HepG2 (cell line): Measurements from ENCODE around the gene KCTD19. TPM values are rescaled to one million over a fixed set of nuclear protein-coding genes. Genes with fewer than 3 reads are reported as not detected.
"Not testable (repeated sequence)": the region's sequence is repeated elsewhere in the genome, so short reads cannot be mapped to it uniquely, and the experiment has no call there.

ENCODE experiments used
- ATAC-seq: fragments of 200-7000 bp; cut with Tn5 transposase; 3 replicates; pipeline ENCODE4 v1.9.1; 2020; ENCODE audit warnings: mild to moderate bottlenecking, moderate library complexity
- BruUV-seq: library from RNA; stranded (reverse); fragments of 400-500 nt; replicated peaks from 2 replicates; lab custom pipeline; 2021; lab: Mats Ljungman, UMichigan
- CTCF ChIA-PET: fragments of 300-600 bp; formaldehyde crosslinking; extraction: SDS; loops from one replicate; lab custom pipeline; 2021; ENCODE audit warnings: low total read pairs, inconsistent platforms, low intra/inter-chr PET ratio; lab: Yijun Ruan, JAX
- POLR2A ChIA-PET: fragments of 350-600 bp; sonication (Branson Sonifier 250); formaldehyde crosslinking; loops from one replicate; lab custom pipeline; 2020; ENCODE audit warnings: antibody characterized with exemption, inconsistent platforms; lab: Yijun Ruan, JAX
- DNase-seq: peaks from one replicate; pipeline ENCODE4 v3.0.0-alpha.2; 2015; ENCODE audit warnings: low spot score
- FAIRE-seq: peaks from 3 replicates; lab custom pipeline; 2011; peaks lifted over from hg19 to GRCh38; lab: Jason Lieb, UNC
- H2AFZ ChIP-seq: one replicate; pipeline ENCODE4 v1.6.1; 2011; ENCODE audit warnings: low read length, inconsistent platforms
- H3K27ac ChIP-seq: fragments of 300-600 bp; 3 replicates; pipeline ENCODE4 v1.8.0; 2011; ENCODE audit warnings: mixed run types, mild to moderate bottlenecking, mixed read lengths, low read length, inconsistent platforms; ENCODE audit not compliant: insufficient read depth; ENCODE audit errors: extremely low read length
- H3K27me3 ChIP-seq, 2 experiments: fragments of 200-600 bp in 1 of 2; 2 replicates in 1 of 2; 3 replicates in 1 of 2; pipeline versions ENCODE4 v1.6.0 to v1.8.0; 2011; ENCODE audit warnings: low read length in 2 of 2, mild to moderate bottlenecking in 2 of 2, moderate library complexity in 2 of 2, inconsistent platforms in 1 of 2; ENCODE audit not compliant: insufficient read depth in 2 of 2, control insufficient read depth in 1 of 2
- H3K36me3 ChIP-seq, 2 experiments: fragments of 200-600 bp in 1 of 2; replicated peaks in 1 of 2; 2 replicates in 1 of 2; 3 replicates in 1 of 2; pipeline versions ENCODE4 v1.5.1 to v1.8.0; 2011; ENCODE audit warnings: low read length in 2 of 2, inconsistent platforms in 1 of 2; ENCODE audit not compliant: insufficient read depth in 2 of 2, control insufficient read depth in 1 of 2
- H3K4me1 ChIP-seq: 2 replicates; pipeline ENCODE4 v1.5.1; 2012; ENCODE audit warnings: low read length, inconsistent platforms; ENCODE audit not compliant: insufficient read depth
- H3K4me2 ChIP-seq: 2 replicates; pipeline ENCODE4 v1.6.0; 2011; ENCODE audit warnings: low read depth, low read length, inconsistent platforms
- H3K4me3 ChIP-seq, 3 experiments: fragments of 200-600 bp in 1 of 3; sonication (generic), shearing (Covaris generic) in 1 of 3; replicated peaks in 1 of 3; 2 replicates each; pipeline ENCODE4 v1.5.1; 2011 to 2016; ENCODE audit warnings: low read length in 3 of 3, inconsistent platforms in 2 of 3, low read depth in 2 of 3, mild to moderate bottlenecking in 2 of 3, control low read depth in 1 of 3, mixed read lengths in 1 of 3; ENCODE audit not compliant: insufficient read depth in 1 of 3
- H3K79me2 ChIP-seq: one replicate; pipeline ENCODE4 v1.6.1; 2011; ENCODE audit warnings: low read length, inconsistent platforms; ENCODE audit not compliant: insufficient read depth
- H3K9ac ChIP-seq: 2 replicates; pipeline ENCODE4 v1.6.0; 2011; ENCODE audit warnings: mild to moderate bottlenecking, low read depth, low read length, inconsistent platforms; ENCODE audit not compliant: insufficient read depth
- H3K9me3 ChIP-seq: 2 replicates; pipeline ENCODE4 v1.5.1; 2012; ENCODE audit warnings: mild to moderate bottlenecking, low read length
- H4K20me1 ChIP-seq: 2 replicates; pipeline ENCODE4 v1.6.0; 2011; ENCODE audit warnings: inconsistent platforms, mild to moderate bottlenecking, low read length, moderate library complexity; ENCODE audit not compliant: insufficient read depth
- BCL6 ChIP-seq: IDR thresholded peaks from 2 replicates; pipeline ENCODE4 v1.6.1; 2016; ENCODE audit warnings: missing genetic modification reagents, missing compliant biosample characterization
- CEBPG ChIP-seq: IDR thresholded peaks from 2 replicates; pipeline ENCODE4 v1.6.1; 2016
- EP300 ChIP-seq, 3 experiments: sonication (generic) in 1 of 3; formaldehyde crosslinking in 1 of 3; IDR thresholded peaks; 2 replicates each; pipeline versions ENCODE4 v1.5.1 to v1.6.1; 2011 to 2020; ENCODE audit warnings: low read depth in 2 of 3, low read length in 2 of 3, borderline replicate concordance in 1 of 3, improper control_type of control experiment in 1 of 3, mild to moderate bottlenecking in 1 of 3, missing genetic modification reagents in 1 of 3, moderate library complexity in 1 of 3
- GFI1 ChIP-seq: sonication (generic); formaldehyde crosslinking; IDR thresholded peaks from 2 replicates; pipeline ENCODE4 v1.5.0; 2020; ENCODE audit warnings: missing genetic modification reagents, mild to moderate bottlenecking, borderline replicate concordance
- KDM1A ChIP-seq: IDR thresholded peaks from 2 replicates; pipeline ENCODE4 v1.6.1; 2016; ENCODE audit warnings: missing compliant biosample characterization
- KLF16 ChIP-seq, 2 experiments: sonication (generic) in 1 of 2; formaldehyde crosslinking in 1 of 2; IDR thresholded peaks; 2 replicates each; pipeline versions ENCODE4 v1.6.1 to v1.8.0; 2016 to 2023; ENCODE audit warnings: missing genetic modification reagents in 2 of 2, missing compliant biosample characterization in 1 of 2
- RCOR2 ChIP-seq: IDR thresholded peaks from 2 replicates; pipeline ENCODE4 v1.6.1; 2016; ENCODE audit warnings: missing biosample characterization, missing genetic modification reagents
- SOX13 ChIP-seq, 3 experiments: fragments of 450-650 bp in 1 of 3; sonication (generic) in 1 of 3; formaldehyde crosslinking in 1 of 3; IDR thresholded peaks in 2 of 3; conservative IDR thresholded peaks in 1 of 3; 2 replicates each; pipeline versions ENCODE4 v1.5.0 to v1.6.1; 2016 to 2020; ENCODE audit warnings: antibody characterized with exemption in 1 of 3, mild to moderate bottlenecking in 1 of 3, missing compliant biosample characterization in 1 of 3, missing genetic modification reagents in 1 of 3, moderate library complexity in 1 of 3
- TBX2 ChIP-seq: sonication (generic); formaldehyde crosslinking; IDR thresholded peaks from 2 replicates; pipeline ENCODE4 v1.5.0; 2020; ENCODE audit warnings: missing genetic modification reagents, mild to moderate bottlenecking, borderline replicate concordance
- ZNF792 ChIP-seq: IDR thresholded peaks from 2 replicates; pipeline ENCODE4 v1.6.1; 2016
- WGBS: methylation state at CpG from one replicate; pipeline ENCODE4 v1.1.6; 2017; ENCODE audit warnings: low lambda C conversion rate; 5-methylcytosine and 5-hydroxymethylcytosine counted together
- in situ Hi-C: cut with HindIII; loops from 2 replicates; pipeline ENCODE4 v1.10.0; 2017; ENCODE audit warnings: low pct_unique_long_range_greater_than_20kb; ENCODE audit not compliant: extremely low pct_ligation_motif_present
- intact Hi-C: fragments of 100-400 bp; cut with micrococcal nuclease; formaldehyde crosslinking; loops from one replicate; pipeline ENCODE4 v1.10.0; 2022; ENCODE audit not compliant: unreplicated experiment
- polyA plus RNA-seq, 8 experiments: library from polyadenylated mRNA; depleted of rRNA in 3 of 8; stranded (reverse) in 7 of 8; unstranded in 1 of 8; fragments of >200 nt; fragmentation: Illumina TruSeq in 4 of 8; extraction: Trizol in 4 of 8; gene quantifications; 2 replicates each; pipeline versions ENCODE4 v1.2.1 to v1.2.3, GENCODE V29; 2011 to 2016; ENCODE audit warnings: low read depth in 4 of 8, missing spikeins in 1 of 8, mixed read lengths in 1 of 8; ENCODE audit not compliant: insufficient read depth in 1 of 8
- total RNA-seq, 5 experiments: library from RNA; depleted of rRNA; stranded (reverse); fragments of >200 nt; fragmentation: Illumina TruSeq; extraction: Trizol; gene quantifications; 2 replicates each; pipeline ENCODE4 v1.2.3, GENCODE V29; 2016; ENCODE audit warnings: low read depth in 1 of 5
- TF ChIP-seq, protein P1 (sequence below): sonication (generic); formaldehyde crosslinking; IDR thresholded peaks from 2 replicates; pipeline ENCODE4 v1.4.0; 2020; ENCODE audit warnings: missing genetic modification reagents, borderline replicate concordance
- TF ChIP-seq, protein P2 (sequence below): IDR thresholded peaks from 2 replicates; pipeline ENCODE4 v1.4.0; 2020; ENCODE audit warnings: mild to moderate bottlenecking, missing genetic modification reagents
- TF ChIP-seq, protein P3 (sequence below): sonication (generic); formaldehyde crosslinking; IDR thresholded peaks from 2 replicates; pipeline ENCODE4 v1.4.0; 2020; ENCODE audit warnings: missing genetic modification reagents, mild to moderate bottlenecking, borderline replicate concordance
- TF ChIP-seq, protein P4 (sequence below): IDR thresholded peaks from 2 replicates; pipeline ENCODE4 v1.6.1; 2016; ENCODE audit warnings: mild to moderate bottlenecking

The KCTD19 gene
- total and polyA plus RNA-seq, 2 of the 13 experiments (the other 11 are each of a cell fraction or from before 2014, with no cell fraction given), result not detected

DNA sequence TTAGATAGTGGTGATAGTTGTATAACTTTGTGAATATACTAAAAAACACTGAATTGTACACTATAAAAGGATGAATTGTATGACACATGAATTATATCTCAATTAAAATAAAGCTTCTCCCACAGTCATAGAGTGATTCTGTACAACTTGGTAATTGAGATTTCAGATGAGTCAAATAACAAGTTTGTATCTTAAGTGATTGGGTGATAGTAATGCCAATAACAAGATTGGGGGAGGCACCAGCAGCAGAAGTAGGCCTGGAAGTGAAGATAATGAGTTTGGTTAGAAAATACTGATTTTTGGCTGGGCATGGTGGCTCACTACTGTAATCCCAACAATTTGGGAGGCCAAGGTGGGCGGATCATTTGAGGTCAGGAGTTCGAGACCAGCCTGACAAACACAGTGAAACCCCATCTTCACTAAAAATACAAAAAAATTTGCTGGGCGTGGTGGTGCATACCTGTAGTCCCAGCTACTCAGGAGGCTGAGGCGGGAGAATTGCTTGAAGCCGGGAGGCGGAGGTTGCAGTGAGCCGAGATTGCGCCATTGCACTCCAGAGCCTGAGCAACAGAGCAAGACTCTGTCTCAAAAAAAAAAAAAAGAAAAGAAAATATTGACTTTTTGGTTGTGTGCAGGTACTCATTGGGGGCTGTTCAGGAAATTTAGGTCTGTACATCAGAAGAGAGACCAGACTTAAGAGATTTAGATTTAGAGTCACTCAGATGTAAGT is 33.2 kb upstream of the KCTD19 start:
- H3K4me3 ChIP-seq; intact Hi-C loops; POLR2A ChIA-PET; H4K20me1 ChIP-seq; in situ Hi-C loops; H3K36me3 ChIP-seq; H3K79me2 ChIP-seq; H2AFZ ChIP-seq; CTCF ChIA-PET; ATAC-seq; DNase-seq; H3K27ac ChIP-seq; FAIRE-seq; H3K9me3 ChIP-seq; BruUV-seq; H3K27me3 ChIP-seq; TF ChIP-seq SOX13 (IDR thresholded peaks at IDR 0.05); EP300 (CRISPR knock-in tag; IDR thresholded peaks at IDR 0.05; ENCODE audit: borderline replicate concordance): not testable (repeated sequence)
- peak overlapping the region; percentile 52 for H3K4me2 ChIP-seq
- H3K9ac ChIP-seq, result peak overlapping the region; percentile 3; the same call in 1 of the 2 replicates
- 13% methylated on average over 8 of the region's 8 CpGs for WGBS
- peaks cover 49% of the 10 kb centered on the region for H3K4me1 ChIP-seq
- TF ChIP-seq SOX13 (CRISPR knock-in tag; conservative IDR thresholded peaks at IDR 0.05 in 1 of 2, IDR thresholded peaks at IDR 0.05 in 1 of 2) (0 out of 4 replicates have a peak, but pooled peaks of 1 of the 2 experiments have one; percentile 23), ZNF792 (CRISPR knock-in tag) (0 out of 2 replicates have a peak, but pooled peaks have one; percentile 29), EP300 (IDR thresholded peaks at IDR 0.05; ENCODE audit: low read depth in 2 of 2, low read length in 2 of 2) (peak in 1 of 2 experiments; percentile 25; a peak in 1 of 4 replicates), BCL6 (CRISPR knock-in tag) (peak; percentile 54), TBX2 (CRISPR knock-in tag) (peak; percentile 58; the same call in 1 of the 2 replicates), RCOR2 (CRISPR knock-in tag) (peak; percentile 70; the same call in 1 of the 2 replicates), KDM1A (peak; percentile 71; the same call in 1 of the 2 replicates), KLF16 (CRISPR knock-in tag; IDR thresholded peaks at IDR 0.05) (0 out of 4 replicates have a peak, but pooled peaks of 1 of the 2 experiments have one; percentile 19), GFI1 (peak; percentile 86), CEBPG (CRISPR knock-in tag) (peak; percentile 84)
- TF ChIP-seq, protein P1, sequence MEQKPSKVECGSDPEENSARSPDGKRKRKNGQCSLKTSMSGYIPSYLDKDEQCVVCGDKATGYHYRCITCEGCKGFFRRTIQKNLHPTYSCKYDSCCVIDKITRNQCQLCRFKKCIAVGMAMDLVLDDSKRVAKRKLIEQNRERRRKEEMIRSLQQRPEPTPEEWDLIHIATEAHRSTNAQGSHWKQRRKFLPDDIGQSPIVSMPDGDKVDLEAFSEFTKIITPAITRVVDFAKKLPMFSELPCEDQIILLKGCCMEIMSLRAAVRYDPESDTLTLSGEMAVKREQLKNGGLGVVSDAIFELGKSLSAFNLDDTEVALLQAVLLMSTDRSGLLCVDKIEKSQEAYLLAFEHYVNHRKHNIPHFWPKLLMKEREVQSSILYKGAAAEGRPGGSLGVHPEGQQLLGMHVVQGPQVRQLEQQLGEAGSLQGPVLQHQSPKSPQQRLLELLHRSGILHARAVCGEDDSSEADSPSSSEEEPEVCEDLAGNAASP (CRISPR knock-in tag), result peak; percentile 35; the same call in 1 of the 2 replicates
- TF ChIP-seq, protein P2, sequence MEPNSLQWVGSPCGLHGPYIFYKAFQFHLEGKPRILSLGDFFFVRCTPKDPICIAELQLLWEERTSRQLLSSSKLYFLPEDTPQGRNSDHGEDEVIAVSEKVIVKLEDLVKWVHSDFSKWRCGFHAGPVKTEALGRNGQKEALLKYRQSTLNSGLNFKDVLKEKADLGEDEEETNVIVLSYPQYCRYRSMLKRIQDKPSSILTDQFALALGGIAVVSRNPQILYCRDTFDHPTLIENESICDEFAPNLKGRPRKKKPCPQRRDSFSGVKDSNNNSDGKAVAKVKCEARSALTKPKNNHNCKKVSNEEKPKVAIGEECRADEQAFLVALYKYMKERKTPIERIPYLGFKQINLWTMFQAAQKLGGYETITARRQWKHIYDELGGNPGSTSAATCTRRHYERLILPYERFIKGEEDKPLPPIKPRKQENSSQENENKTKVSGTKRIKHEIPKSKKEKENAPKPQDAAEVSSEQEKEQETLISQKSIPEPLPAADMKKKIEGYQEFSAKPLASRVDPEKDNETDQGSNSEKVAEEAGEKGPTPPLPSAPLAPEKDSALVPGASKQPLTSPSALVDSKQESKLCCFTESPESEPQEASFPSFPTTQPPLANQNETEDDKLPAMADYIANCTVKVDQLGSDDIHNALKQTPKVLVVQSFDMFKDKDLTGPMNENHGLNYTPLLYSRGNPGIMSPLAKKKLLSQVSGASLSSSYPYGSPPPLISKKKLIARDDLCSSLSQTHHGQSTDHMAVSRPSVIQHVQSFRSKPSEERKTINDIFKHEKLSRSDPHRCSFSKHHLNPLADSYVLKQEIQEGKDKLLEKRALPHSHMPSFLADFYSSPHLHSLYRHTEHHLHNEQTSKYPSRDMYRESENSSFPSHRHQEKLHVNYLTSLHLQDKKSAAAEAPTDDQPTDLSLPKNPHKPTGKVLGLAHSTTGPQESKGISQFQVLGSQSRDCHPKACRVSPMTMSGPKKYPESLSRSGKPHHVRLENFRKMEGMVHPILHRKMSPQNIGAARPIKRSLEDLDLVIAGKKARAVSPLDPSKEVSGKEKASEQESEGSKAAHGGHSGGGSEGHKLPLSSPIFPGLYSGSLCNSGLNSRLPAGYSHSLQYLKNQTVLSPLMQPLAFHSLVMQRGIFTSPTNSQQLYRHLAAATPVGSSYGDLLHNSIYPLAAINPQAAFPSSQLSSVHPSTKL (CRISPR knock-in tag), result peak; percentile 45; the same call in 1 of the 2 replicates
- TF ChIP-seq, protein P3, sequence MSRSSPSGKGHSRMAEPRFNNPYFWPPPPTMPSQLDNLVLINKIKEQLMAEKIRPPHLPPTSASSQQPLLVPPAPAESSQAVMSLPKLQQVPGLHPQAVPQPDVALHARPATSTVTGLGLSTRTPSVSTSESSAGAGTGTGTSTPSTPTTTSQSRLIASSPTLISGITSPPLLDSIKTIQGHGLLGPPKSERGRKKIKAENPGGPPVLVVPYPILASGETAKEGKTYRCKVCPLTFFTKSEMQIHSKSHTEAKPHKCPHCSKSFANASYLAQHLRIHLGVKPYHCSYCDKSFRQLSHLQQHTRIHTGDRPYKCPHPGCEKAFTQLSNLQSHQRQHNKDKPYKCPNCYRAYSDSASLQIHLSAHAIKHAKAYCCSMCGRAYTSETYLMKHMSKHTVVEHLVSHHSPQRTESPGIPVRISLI (CRISPR knock-in tag), result peak; percentile 91
- TF ChIP-seq, protein P4, sequence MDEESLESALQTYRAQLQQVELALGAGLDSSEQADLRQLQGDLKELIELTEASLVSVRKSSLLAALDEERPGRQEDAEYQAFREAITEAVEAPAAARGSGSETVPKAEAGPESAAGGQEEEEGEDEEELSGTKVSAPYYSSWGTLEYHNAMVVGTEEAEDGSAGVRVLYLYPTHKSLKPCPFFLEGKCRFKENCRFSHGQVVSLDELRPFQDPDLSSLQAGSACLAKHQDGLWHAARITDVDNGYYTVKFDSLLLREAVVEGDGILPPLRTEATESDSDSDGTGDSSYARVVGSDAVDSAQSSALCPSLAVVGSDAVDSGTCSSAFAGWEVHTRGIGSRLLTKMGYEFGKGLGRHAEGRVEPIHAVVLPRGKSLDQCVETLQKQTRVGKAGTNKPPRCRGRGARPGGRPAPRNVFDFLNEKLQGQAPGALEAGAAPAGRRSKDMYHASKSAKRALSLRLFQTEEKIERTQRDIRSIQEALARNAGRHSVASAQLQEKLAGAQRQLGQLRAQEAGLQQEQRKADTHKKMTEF, result peak; percentile 34; the same call in 1 of the 2 replicates
